BLaER1 treated with 17β-estradiol and CSF1 and Interleukin-3, amounts not matched to agents 10 nM and 100 nM (cell line): ENCODE results near the gene KBTBD12.

Experiments used
- H3K27ac ChIP-seq, 11 experiments: shearing (Covaris generic); formaldehyde crosslinking; 2 replicates each; pipeline ENCODE4 v1.8.1; 2022
- H3K27me3 ChIP-seq, 11 experiments: shearing (Covaris generic); formaldehyde crosslinking; 2 replicates each; pipeline ENCODE4 v1.8.1; 2022
- H3K36me3 ChIP-seq, 11 experiments: shearing (Covaris generic); formaldehyde crosslinking; 2 replicates each; pipeline ENCODE4 v1.8.1; 2022
- H3K4me1 ChIP-seq, 10 experiments: shearing (Covaris generic); formaldehyde crosslinking; 2 replicates each; pipeline ENCODE4 v1.8.1; 2022
- H3K4me2 ChIP-seq, 11 experiments: shearing (Covaris generic); formaldehyde crosslinking; 2 replicates each; pipeline ENCODE4 v1.8.1; 2022
- H3K4me3 ChIP-seq, 10 experiments: shearing (Covaris generic); formaldehyde crosslinking; 2 replicates each; pipeline ENCODE4 v1.8.1; 2022
- H3K9ac ChIP-seq, 11 experiments: shearing (Covaris generic); formaldehyde crosslinking; 2 replicates each; pipeline ENCODE4 v1.8.1; 2022
- H3K9me3 ChIP-seq, 11 experiments: shearing (Covaris generic); formaldehyde crosslinking; replicated peaks in 1 of 11; 2 replicates each; pipeline ENCODE4 v1.8.1; 2022
- H4K20me1 ChIP-seq, 11 experiments: shearing (Covaris generic); formaldehyde crosslinking; 2 replicates each; pipeline ENCODE4 v1.8.1; 2022
- Cebpa-rat ChIP-seq, 11 experiments: shearing (Covaris generic); IDR thresholded peaks; 2 replicates each; pipeline ENCODE4 v1.8.1; 2022

KBTBD12 gene

DNA sequence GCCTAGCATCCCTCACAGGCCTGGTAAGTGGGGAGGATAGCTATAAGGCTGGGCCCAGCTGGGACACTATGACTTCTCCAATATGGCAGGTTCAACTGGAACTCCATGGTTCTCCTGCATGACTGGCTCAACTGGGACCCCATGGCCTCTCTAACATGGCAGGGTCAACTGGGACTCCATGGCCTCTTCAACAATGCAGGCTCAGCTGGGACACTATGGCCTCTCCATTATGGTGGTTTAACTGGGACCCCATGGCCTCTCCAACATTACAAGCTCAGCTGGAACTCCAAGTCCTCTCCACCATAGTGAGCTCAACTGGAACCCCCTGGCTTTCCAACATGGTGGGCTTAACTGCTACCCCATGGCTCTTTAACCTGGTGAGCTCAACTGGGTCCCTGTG, 79.0 kb downstream of the KBTBD12 start:
- no peak for TF ChIP-seq Cebpa-rat (IDR thresholded peaks at IDR 0.05)
- no peak overlapping the region for H3K4me3 ChIP-seq
- no peaks in the 10 kb centered on the region for H4K20me1 ChIP-seq
- no peak overlapping the region for H3K4me2 ChIP-seq
- 0 out of 22 replicates have a peak, but pooled peaks cover 0 to 6% (median 0%) of the 10 kb centered on the region in 11 experiments for H3K9me3 ChIP-seq
- no peaks in the 10 kb centered on the region for H3K4me1 ChIP-seq
- H3K9ac ChIP-seq, result no peak overlapping the region
- H3K27ac ChIP-seq, result no peak overlapping the region
- H3K27me3 ChIP-seq, result no peaks in the 10 kb centered on the region
- no peaks in the 10 kb centered on the region for H3K36me3 ChIP-seq

DNA sequence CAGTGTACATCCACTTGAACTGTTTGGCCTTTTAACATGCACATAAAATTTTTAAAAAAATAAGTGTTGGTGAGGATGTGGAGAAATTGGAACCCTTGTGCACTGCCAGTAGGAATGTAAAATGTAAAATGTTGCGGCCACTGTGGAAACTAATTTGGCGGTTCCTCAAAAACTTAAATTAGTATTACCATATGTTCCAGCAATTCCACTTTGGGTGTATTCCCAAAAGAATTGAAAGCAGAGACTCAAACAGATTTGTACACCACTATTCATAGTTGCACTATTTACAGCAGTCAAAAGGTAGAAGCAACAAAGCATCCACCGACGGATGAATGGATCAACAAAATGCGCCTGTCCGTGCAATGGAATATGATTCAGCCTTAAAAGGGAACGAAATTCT, 82.0 kb downstream of the KBTBD12 start:
- Histone ChIP-seq H3K4me1 (no peaks in the 10 kb centered on the region), H3K4me3 (no peak overlapping the region), H3K9ac (no peak overlapping the region), H3K27ac (no peak overlapping the region), H3K27me3 (no peaks in the 10 kb centered on the region), H3K36me3 (no peaks in the 10 kb centered on the region), H3K4me2 (no peak overlapping the region), H4K20me1 (no peaks in the 10 kb centered on the region), H3K9me3 (0 out of 22 replicates have a peak, but pooled peaks cover 0 to 6% (median 0%) of the 10 kb centered on the region in 11 experiments)
- TF ChIP-seq Cebpa-rat (IDR thresholded peaks at IDR 0.05), result no peak

DNA sequence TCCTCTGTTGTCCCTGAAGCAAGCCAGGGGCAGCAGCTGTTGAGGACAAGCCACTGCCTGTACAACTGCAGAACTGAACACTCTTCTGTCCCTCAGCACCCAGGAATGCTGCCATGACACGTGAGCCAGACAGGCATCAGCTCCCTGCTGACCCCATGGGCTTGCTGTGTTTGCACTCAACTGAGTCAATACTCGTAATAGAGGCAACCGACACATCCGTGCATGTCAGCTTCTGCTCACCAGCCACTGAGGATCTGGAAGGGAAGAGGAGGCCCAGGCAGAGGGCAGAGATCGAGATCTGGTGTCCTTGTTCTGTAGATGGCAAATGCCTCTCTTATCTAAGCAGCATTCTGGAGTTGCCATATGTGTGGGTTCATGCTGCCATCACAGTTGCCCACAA, 82.9 kb downstream of the KBTBD12 start:
- TF ChIP-seq Cebpa-rat (IDR thresholded peaks at IDR 0.05), result no peak
- Histone ChIP-seq H4K20me1 (no peaks in the 10 kb centered on the region), H3K4me3 (no peak overlapping the region), H3K9me3 (0 out of 22 replicates have a peak, but pooled peaks cover 0 to 6% (median 0%) of the 10 kb centered on the region in 11 experiments), H3K27ac (no peak overlapping the region), H3K36me3 (no peaks in the 10 kb centered on the region), H3K9ac (no peak overlapping the region), H3K4me1 (no peaks in the 10 kb centered on the region), H3K27me3 (no peaks in the 10 kb centered on the region), H3K4me2 (no peak overlapping the region)

DNA sequence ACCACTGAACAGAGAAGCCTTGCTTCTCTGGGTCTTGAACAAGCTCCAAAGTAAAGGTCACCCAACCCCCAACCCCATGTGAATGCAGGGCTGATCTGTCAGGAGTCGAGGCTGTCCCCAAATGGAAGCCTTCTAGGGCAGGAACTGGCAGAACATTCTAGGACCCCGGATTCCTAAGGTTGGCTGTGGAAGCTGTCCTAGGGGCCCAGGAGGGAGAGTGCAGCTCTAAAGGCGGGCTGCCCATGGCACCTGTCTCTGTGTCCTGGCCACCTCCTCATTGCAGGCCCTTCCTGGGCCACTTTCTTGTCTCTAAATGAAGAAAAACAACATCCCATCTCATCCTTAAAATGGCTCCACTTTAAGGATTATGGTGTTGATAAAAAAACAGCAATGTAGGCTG, 83.6 kb downstream of the KBTBD12 start:
- no peak overlapping the region for H3K27ac ChIP-seq
- H3K36me3 ChIP-seq, result no peaks in the 10 kb centered on the region
- no peak overlapping the region for H3K9ac ChIP-seq
- no peak for TF ChIP-seq Cebpa-rat (IDR thresholded peaks at IDR 0.05)
- H3K4me1 ChIP-seq, result no peaks in the 10 kb centered on the region
- no peaks in the 10 kb centered on the region for H3K27me3 ChIP-seq
- no peak overlapping the region for H3K4me3 ChIP-seq
- H3K4me2 ChIP-seq, result no peak overlapping the region
- H4K20me1 ChIP-seq, result no peaks in the 10 kb centered on the region
- 0 out of 22 replicates have a peak, but pooled peaks cover 0 to 6% (median 0%) of the 10 kb centered on the region in 11 experiments for H3K9me3 ChIP-seq

DNA sequence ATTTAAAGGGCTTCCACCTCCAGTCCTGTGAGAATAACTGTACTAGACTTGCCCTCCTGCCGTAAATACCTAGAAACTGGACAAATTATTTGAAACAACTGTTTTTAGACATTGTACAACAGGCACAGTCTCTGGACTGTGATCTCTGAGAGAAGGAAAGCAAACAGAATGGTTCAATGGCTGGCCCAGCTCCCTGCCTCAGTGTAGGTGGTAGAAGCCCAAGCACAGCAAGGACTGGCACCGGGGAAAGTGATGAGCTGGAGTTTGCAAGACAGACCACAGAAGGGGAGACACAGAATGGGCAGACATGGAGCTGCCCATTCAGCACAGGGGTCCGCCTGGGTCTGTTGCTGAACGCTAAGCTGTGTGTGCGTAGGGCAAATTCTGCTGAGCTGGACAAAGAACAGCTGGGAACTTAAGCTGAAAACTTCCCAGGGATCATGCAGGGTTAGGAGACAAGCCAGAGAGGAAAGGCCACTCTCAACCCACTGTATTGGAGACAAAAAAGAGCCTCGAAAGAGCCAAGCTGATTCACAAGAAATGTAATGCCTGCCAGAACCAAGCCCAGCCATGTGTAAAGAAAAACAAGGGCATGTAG, 84.6 kb downstream of the KBTBD12 start:
- Histone ChIP-seq H3K4me2 (no peak overlapping the region), H3K9ac (no peak overlapping the region), H3K9me3 (no peaks in the 10 kb centered on the region), H3K36me3 (no peaks in the 10 kb centered on the region), H3K4me1 (no peaks in the 10 kb centered on the region), H4K20me1 (no peaks in the 10 kb centered on the region), H3K27me3 (no peaks in the 10 kb centered on the region), H3K27ac (no peak overlapping the region), H3K4me3 (no peak overlapping the region)
- no peak for TF ChIP-seq Cebpa-rat (IDR thresholded peaks at IDR 0.05)

DNA sequence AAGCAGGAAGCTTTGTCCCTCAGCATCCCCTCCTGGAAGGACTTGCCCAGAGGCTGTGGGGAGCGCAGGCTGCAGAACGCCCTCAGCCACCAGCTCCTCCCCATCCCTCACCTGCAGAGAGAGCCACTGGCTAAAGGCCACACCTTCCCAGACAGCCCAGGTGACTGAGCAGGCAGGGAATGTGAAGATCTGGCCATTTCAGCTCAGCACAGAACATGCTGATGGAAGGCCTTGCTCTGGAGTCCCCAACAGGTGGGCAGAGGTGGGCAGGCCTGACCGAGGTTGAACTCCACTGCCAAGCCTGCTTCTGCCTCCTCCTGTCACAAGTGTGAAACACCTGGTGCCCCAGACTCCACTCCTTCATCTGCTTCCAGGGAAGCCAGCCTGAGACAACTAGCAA, 86.5 kb downstream of the KBTBD12 start:
- no peaks in the 10 kb centered on the region for H3K9me3 ChIP-seq
- H3K4me2 ChIP-seq, result no peak overlapping the region
- H3K4me1 ChIP-seq, result no peaks in the 10 kb centered on the region
- no peaks in the 10 kb centered on the region for H3K36me3 ChIP-seq
- no peaks in the 10 kb centered on the region for H4K20me1 ChIP-seq
- no peak overlapping the region for H3K27ac ChIP-seq
- no peak for TF ChIP-seq Cebpa-rat (IDR thresholded peaks at IDR 0.05)
- no peak overlapping the region for H3K4me3 ChIP-seq
- no peak overlapping the region for H3K9ac ChIP-seq
- no peaks in the 10 kb centered on the region for H3K27me3 ChIP-seq

DNA sequence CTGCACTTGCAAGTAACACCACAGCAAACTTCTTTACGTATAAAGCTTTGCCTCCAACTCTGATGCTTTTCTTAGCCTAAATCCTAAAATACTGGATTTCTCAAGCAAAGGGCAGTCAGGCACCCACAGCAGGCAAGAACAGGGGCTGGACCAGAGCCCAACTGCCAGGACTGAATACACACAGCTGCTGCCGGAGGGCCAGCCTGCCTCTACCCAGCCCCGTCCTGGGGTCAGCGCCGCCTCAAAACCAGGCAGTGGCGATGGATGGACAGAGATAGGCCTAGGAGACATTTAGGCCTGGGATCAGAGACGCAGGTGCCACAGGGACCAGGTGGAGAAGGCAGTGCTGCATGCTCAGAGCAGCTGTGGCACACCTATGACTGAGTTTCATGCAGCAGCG, 89.6 kb downstream of the KBTBD12 start:
- Histone ChIP-seq H3K4me3 (no peak overlapping the region), H3K27ac (no peak overlapping the region), H3K4me1 (0 out of 20 replicates have a peak, but pooled peaks cover 0 to 3% (median 0%) of the 10 kb centered on the region in 10 experiments), H4K20me1 (no peaks in the 10 kb centered on the region), H3K9me3 (no peaks in the 10 kb centered on the region), H3K4me2 (no peak overlapping the region), H3K9ac (no peak overlapping the region), H3K27me3 (no peaks in the 10 kb centered on the region), H3K36me3 (no peaks in the 10 kb centered on the region)
- TF ChIP-seq Cebpa-rat (IDR thresholded peaks at IDR 0.05), result no peak

DNA sequence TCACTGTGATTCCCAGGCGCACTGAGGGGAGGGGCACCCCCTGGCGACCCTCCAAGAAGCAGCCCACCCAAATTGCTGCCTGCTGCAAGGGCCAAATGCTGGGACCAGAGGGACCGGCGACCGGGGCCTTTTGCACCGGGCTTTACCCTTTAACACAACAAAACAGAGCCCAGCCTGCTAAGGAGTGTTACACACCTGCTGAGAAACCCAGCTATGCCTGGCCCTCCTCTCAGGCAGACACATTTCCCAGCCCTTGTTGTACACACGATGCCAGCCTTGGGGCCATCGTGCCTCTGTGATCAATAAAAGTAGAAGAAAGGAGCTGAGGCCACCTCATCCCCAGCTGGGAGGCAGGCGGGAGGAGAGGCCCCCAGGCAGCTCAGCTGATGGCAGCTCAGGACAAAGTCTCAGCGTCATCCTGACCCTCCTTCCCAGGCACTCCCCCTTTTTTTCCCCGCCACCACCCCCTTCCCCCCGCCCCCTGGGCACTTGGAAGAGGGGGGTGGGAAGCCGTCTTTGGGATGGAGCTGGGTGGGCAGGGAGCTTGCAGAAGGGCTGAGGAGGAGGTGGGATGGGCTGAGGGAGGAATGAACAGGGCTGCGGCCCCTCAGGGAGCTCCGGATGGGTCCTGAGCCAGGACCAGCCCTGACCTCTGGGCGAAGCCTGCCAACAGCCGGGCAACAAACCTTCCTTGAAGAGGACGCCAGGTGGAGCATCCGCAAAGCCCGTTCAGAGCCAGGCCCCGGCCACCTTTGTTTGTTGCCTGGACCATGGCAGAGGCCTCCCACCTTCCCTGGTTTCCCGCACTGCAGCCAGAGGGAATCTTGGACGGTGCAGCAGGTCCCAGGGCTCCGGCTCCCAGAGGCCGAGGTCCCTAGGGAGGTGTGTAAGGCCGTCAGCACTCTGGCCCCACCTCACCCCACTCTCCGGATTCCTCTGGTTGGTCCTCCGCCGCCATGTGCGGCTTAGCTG, 91.3 kb downstream of the KBTBD12 start:
- no peaks in the 10 kb centered on the region for H3K9me3 ChIP-seq
- H4K20me1 ChIP-seq, result no peaks in the 10 kb centered on the region
- H3K4me2 ChIP-seq, result no peak overlapping the region
- no peaks in the 10 kb centered on the region for H3K36me3 ChIP-seq
- no peaks in the 10 kb centered on the region for H3K27me3 ChIP-seq
- 0 out of 20 replicates have a peak, but pooled peaks cover 0 to 3% (median 0%) of the 10 kb centered on the region in 10 experiments for H3K4me1 ChIP-seq
- H3K27ac ChIP-seq, result no peak overlapping the region
- H3K4me3 ChIP-seq, result no peak overlapping the region
- no peak overlapping the region for H3K9ac ChIP-seq
- no peak for TF ChIP-seq Cebpa-rat (IDR thresholded peaks at IDR 0.05)

DNA sequence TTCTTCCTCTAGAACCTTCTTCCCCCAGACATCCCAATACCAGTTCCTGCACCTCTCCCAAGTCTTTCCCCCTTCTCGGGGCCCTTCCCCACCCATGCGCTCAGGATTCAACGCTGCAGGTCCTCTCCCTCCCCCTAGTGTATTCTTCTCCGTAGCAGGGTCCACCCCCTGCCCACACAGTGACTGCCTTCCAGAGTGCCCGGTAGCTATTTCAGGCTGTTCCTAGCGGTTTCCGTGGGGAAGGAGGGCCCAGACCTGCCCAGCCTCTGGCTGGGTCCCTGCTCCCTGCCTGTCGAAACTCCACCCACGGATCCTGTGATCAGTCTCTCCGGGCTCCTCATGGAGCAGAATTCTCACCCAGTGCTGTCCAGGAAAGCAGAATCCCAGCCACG, 92.0 kb downstream of the KBTBD12 start:
- Histone ChIP-seq H3K4me2 (no peak overlapping the region), H3K4me3 (no peak overlapping the region), H3K9me3 (no peaks in the 10 kb centered on the region), H3K27ac (no peak overlapping the region), H3K27me3 (no peaks in the 10 kb centered on the region), H3K4me1 (0 out of 20 replicates have a peak, but pooled peaks cover 0 to 3% (median 0%) of the 10 kb centered on the region in 10 experiments), H4K20me1 (no peaks in the 10 kb centered on the region), H3K9ac (no peak overlapping the region), H3K36me3 (no peaks in the 10 kb centered on the region)
- no peak for TF ChIP-seq Cebpa-rat (IDR thresholded peaks at IDR 0.05)
